Anterior cingulate cortex (tissue), 58 donors: Measurements from ENCODE around the gene MANF.
A peak's percentile ranks its signal among the peaks of the same experiment; 100 is the strongest.
"Not testable (repeated sequence)": the region's sequence is repeated elsewhere in the genome, so short reads cannot be mapped to it uniquely, and the experiment has no call there.

Source experiments
- DNase-seq, 58 donors: peaks; one replicate each; lab custom pipeline; 2025; lab: John Stamatoyannopoulos, UW

MANF gene

GRCh38 chr3:51371943-51372557 is 13.0 kb upstream of the MANF start:
- peak in 18 of 58 donors; percentile 3 to 66 (median 29) for DNase-seq

GRCh38 chr3:51373658-51374421 is 11.3 kb upstream of the MANF start:
- no peak for DNase-seq

- DNase-seq = no peak
These were observed 10.6 kb upstream of the MANF start for GRCh38 chr3:51374456-51374855.

DNA sequence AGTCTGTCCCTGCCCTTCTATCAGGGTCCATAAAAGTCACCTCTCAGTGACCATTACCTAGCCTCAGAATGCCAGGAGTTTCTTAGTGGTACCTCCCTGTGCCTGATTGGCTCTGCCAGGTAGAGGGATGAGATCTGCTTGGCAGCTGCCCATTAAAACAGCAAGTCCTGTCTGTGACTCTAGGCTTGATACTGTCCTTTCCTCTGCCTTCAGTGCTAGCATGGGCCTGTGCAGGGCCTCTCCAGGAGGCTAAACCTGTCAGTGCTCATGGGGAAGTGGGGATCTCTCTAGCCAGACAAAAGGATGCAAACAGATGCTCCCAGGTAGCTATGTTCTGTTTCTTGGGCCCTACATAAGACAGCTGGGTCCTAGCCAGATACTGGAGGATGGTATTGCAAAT is 10.0 kb upstream of the MANF start:
- DNase-seq = no peak

- DNase-seq = no peak
These were observed 9.5 kb upstream of the MANF start for GRCh38 chr3:51375571-51375970.

DNA sequence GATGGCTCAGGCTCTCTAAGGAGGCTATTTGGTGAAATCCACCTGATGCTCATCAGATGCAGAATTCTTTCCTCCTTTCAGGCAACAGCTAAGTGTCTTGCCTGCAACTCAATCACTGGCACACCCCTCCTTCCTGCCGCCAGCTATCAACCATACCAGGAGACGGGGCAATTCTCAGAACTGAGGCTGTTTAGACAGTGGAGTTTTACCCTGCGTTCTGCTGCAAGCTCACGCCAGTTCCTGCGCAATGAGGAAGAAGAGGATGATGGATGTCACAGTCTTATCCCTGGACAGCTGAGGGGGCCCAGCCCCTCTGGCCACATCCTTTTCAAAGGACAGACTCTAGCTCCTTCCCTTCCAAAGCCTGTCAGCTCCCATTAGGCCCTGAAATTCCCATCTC is 7.0 kb upstream of the MANF start:
- DNase-seq = no peak

DNA sequence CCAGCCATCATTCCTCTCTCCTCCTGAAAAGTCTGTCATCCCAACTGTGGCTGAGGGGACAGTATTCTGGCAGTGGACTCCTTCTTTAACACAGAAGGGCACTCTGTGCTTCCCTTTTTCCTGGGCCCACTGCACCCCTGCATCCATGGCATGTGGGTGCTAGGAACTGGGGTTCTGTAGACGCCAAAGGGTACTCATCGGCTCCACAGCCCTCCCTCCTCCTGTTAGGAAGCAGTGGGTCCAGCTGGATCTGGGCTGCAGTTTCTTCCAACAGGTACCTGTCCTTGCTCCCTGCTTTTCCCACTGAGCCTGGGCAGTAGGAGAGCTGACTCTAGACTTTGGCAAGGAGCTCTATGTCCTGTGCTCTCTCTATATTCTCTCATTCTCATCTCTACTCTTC is 6.4 kb upstream of the MANF start:
- DNase-seq = no peak

- no peak for DNase-seq
These were observed 5.8 kb upstream of the MANF start for GRCh38 chr3:51379301-51379700.

GRCh38 chr3:51379746-51380455 is 5.2 kb upstream of the MANF start:
- DNase-seq = no peak

DNA sequence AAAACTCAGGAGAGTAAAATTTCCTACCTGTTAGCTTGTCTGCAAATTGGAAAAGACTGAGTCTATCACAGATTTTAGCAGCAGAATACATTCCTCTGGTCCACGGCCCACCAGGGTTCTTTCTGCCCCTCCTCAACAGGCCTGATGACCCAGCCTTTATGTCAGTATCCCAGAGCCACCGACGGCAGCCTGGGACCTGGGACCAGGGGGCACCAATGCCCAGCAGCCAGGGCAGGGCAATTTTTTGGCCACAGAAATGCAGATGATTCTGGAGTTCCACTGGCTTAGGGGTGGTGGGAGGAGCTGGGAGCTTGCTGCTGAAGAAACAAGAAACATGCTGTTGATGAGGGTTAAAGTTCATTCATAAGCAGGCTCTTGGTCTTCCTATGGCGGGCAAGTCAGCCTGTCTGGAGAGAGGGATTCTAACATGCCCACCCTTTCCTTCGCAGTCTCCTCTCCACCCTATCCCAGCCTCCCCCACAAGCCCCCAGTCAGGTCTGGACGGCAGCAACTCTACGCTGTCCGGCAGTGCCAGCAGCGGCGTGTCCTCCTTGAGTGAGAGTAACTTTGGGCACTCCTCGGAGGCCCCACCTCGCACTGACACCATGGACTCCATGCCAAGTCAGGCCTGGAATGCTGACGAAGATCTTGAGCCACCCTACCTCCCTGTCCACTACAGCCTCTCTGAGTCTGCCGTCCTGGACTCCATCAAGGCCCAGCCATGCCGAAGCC is 4.3 kb upstream of the MANF start:
- DNase-seq = no peak

DNA sequence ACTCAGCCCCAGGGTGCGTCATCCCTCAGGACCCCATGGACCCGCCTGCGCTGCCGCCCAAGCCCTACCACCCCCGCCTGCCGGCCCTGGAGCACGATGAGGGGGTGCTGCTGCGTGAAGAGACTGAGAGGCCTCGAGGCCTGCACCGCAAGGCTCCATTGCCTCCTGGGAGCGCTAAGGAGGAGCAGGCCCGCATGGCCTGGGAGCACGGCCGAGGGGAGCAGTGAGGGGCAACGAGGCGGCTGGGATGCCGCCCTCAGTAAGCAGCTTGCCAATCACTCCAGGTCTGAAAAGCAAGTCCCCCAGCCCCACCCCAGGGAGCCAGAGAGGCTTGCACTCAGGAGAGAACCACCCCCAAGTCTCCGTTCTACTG is 3.8 kb upstream of the MANF start:
- DNase-seq = no peak

DNA sequence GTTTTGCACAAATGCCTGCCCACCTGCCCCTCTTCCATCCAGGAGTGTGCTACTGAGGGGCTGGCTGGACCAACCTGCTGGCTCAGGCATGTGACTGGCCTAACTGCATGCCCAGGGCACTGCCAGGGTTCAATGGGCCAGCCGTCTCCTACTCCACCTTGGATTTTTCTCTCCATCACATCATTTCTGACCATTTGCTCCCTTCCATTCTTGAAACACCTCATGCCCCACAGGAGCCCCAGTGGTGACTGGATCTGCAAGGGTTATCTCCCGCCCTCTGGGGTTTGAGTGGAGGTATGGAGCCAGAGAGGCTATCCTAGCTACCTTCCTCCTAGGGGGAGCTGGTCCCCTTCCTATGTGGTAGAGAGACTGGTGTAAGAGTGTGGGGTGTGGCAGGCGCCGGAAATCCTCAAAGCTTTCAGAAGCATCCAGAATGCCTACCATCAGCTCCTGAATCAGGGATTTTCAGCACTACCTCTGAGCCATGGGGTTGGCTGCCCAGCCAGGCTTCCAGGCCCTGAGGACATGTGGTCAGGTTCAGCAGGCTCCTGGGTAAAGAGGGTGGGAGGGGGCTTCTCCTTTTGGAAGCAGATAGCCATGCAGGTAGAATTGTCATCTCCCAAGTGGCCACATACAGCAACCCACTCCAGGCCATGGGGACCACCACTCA is 2.9 kb upstream of the MANF start:
- DNase-seq = no peak

DNA sequence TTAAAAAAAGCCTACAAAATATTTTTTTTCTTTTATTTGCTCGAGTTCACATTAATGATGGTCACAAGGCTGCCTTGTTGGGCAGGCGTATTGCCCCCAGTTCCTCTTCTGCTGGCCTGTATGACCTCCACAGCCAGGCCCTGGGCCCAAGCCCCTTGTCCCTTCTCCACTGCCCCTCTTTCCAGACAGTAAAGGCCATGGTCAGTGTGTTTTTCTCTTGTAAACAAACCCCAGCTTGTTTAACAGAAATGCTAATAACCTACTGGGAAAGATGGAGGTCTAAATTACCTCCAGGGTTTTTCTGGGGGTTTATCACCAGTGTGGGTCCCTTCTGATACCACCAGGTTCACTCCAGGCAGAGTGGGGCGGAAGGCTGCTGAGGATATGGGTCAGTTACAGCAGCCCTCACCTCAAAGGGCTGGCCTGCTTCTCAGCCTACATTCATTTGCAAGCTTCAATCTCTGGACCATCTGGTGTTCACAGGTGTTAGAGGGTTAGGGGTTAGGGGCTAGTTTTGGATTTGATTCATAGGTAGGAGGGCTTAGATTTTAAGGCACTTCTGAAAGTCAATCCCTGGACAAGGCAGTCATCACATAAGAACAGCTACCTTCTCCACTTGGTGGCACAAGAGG is 2.0 kb upstream of the MANF start:
- no peak for DNase-seq

- DNase-seq = peak in 10 of 58 donors; percentile 29 to 77 (median 64)
These were observed 901 bp upstream of the MANF start for GRCh38 chr3:51384055-51384725.

- DNase-seq = no peak
These were observed 565 bp downstream of the MANF start for GRCh38 chr3:51385621-51386091.

GRCh38 chr3:51386159-51386851 is 1.2 kb downstream of the MANF start:
- no peak for DNase-seq

GRCh38 chr3:51386852-51387229 is 1.8 kb downstream of the MANF start:
- DNase-seq = no peak

DNA sequence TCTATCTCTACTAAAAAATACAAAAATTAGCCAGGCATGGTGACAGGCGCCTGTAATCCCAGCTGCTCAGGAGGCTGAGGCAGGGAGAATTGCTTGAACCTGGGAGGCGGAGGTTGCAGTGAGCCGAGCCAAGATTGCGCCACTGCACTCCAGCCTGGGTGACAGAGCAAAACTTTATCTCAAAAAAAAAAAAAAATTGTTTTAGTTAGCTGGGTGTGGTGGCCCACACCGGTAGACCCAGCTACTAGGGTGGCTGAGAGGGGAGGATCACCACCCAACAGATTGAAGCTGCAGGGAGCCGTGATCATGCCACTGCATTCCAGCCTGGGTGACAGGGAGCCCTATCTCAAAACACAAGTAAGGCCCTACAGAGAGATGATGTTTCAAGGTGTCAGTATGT is 2.2 kb downstream of the MANF start:
- DNase-seq = not testable (repeated sequence)
